GM23338 (cell line): Measurements from ENCODE around the gene ADAT2.

Experiments
- EZH2phosphoT487 ChIP-seq: fragments of 200-600 bp; sonication (generic); IDR thresholded peaks from one replicate; pipeline ENCODE4 v1.8.1; 2018; ENCODE audit warnings: antibody characterized with exemption; ENCODE audit not compliant: unreplicated experiment
- POLR2AphosphoS5 ChIP-seq: IDR thresholded peaks from 2 replicates; pipeline ENCODE4 v1.6.1; 2016; ENCODE audit warnings: antibody characterized with exemption, low read depth
- TF ChIP-seq, protein P1 (sequence below): IDR thresholded peaks from one replicate; pipeline ENCODE4 v1.6.1; 2018; ENCODE audit warnings: antibody characterized with exemption; ENCODE audit not compliant: unreplicated experiment
- TF ChIP-seq, protein P2 (sequence below), 2 experiments: fragments of 200-600 bp in 1 of 2; sonication (generic) in 1 of 2; conservative IDR thresholded peaks; 2 replicates each; pipeline versions ENCODE4 v1.5.1 to v1.6.1; 2016 to 2017; ENCODE audit warnings: antibody characterized with exemption in 2 of 2, low read depth in 2 of 2, mild to moderate bottlenecking in 2 of 2, moderate library complexity in 1 of 2
- TF ChIP-seq, protein P3 (sequence below): fragments of 250-450 bp; sonication (Bioruptor Pico); IDR thresholded peaks from 2 replicates; pipeline ENCODE4 v1.5.0; 2020; ENCODE audit warnings: mild to moderate bottlenecking, moderate library complexity

DNA sequence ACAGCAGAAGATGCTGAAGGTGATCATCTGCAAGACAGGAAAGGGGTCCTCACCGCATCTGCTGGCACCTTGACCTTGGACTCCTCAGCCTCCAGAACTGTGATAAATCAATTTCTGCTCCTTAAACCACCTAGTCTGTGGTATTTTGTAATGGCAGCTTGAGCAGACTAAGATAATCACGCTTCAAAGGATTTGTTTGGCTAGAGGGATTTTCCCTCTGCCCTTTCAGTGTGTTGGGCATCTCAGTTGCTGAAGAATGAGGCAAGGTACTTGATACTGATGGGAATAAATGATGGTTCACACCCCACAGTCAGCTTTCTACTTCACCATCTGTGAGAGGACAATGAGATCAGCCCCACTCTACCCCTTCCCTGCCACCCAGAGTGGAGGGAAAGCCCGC, 60.2 kb downstream of the ADAT2 start:
- TF ChIP-seq, protein P1, sequence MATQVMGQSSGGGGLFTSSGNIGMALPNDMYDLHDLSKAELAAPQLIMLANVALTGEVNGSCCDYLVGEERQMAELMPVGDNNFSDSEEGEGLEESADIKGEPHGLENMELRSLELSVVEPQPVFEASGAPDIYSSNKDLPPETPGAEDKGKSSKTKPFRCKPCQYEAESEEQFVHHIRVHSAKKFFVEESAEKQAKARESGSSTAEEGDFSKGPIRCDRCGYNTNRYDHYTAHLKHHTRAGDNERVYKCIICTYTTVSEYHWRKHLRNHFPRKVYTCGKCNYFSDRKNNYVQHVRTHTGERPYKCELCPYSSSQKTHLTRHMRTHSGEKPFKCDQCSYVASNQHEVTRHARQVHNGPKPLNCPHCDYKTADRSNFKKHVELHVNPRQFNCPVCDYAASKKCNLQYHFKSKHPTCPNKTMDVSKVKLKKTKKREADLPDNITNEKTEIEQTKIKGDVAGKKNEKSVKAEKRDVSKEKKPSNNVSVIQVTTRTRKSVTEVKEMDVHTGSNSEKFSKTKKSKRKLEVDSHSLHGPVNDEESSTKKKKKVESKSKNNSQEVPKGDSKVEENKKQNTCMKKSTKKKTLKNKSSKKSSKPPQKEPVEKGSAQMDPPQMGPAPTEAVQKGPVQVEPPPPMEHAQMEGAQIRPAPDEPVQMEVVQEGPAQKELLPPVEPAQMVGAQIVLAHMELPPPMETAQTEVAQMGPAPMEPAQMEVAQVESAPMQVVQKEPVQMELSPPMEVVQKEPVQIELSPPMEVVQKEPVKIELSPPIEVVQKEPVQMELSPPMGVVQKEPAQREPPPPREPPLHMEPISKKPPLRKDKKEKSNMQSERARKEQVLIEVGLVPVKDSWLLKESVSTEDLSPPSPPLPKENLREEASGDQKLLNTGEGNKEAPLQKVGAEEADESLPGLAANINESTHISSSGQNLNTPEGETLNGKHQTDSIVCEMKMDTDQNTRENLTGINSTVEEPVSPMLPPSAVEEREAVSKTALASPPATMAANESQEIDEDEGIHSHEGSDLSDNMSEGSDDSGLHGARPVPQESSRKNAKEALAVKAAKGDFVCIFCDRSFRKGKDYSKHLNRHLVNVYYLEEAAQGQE: no peak
- TF ChIP-seq, protein P2, sequence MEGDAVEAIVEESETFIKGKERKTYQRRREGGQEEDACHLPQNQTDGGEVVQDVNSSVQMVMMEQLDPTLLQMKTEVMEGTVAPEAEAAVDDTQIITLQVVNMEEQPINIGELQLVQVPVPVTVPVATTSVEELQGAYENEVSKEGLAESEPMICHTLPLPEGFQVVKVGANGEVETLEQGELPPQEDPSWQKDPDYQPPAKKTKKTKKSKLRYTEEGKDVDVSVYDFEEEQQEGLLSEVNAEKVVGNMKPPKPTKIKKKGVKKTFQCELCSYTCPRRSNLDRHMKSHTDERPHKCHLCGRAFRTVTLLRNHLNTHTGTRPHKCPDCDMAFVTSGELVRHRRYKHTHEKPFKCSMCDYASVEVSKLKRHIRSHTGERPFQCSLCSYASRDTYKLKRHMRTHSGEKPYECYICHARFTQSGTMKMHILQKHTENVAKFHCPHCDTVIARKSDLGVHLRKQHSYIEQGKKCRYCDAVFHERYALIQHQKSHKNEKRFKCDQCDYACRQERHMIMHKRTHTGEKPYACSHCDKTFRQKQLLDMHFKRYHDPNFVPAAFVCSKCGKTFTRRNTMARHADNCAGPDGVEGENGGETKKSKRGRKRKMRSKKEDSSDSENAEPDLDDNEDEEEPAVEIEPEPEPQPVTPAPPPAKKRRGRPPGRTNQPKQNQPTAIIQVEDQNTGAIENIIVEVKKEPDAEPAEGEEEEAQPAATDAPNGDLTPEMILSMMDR (conservative IDR thresholded peaks at IDR 0.05; ENCODE audit: low read depth in 2 of 2): no peak
- TF ChIP-seq, protein P3, sequence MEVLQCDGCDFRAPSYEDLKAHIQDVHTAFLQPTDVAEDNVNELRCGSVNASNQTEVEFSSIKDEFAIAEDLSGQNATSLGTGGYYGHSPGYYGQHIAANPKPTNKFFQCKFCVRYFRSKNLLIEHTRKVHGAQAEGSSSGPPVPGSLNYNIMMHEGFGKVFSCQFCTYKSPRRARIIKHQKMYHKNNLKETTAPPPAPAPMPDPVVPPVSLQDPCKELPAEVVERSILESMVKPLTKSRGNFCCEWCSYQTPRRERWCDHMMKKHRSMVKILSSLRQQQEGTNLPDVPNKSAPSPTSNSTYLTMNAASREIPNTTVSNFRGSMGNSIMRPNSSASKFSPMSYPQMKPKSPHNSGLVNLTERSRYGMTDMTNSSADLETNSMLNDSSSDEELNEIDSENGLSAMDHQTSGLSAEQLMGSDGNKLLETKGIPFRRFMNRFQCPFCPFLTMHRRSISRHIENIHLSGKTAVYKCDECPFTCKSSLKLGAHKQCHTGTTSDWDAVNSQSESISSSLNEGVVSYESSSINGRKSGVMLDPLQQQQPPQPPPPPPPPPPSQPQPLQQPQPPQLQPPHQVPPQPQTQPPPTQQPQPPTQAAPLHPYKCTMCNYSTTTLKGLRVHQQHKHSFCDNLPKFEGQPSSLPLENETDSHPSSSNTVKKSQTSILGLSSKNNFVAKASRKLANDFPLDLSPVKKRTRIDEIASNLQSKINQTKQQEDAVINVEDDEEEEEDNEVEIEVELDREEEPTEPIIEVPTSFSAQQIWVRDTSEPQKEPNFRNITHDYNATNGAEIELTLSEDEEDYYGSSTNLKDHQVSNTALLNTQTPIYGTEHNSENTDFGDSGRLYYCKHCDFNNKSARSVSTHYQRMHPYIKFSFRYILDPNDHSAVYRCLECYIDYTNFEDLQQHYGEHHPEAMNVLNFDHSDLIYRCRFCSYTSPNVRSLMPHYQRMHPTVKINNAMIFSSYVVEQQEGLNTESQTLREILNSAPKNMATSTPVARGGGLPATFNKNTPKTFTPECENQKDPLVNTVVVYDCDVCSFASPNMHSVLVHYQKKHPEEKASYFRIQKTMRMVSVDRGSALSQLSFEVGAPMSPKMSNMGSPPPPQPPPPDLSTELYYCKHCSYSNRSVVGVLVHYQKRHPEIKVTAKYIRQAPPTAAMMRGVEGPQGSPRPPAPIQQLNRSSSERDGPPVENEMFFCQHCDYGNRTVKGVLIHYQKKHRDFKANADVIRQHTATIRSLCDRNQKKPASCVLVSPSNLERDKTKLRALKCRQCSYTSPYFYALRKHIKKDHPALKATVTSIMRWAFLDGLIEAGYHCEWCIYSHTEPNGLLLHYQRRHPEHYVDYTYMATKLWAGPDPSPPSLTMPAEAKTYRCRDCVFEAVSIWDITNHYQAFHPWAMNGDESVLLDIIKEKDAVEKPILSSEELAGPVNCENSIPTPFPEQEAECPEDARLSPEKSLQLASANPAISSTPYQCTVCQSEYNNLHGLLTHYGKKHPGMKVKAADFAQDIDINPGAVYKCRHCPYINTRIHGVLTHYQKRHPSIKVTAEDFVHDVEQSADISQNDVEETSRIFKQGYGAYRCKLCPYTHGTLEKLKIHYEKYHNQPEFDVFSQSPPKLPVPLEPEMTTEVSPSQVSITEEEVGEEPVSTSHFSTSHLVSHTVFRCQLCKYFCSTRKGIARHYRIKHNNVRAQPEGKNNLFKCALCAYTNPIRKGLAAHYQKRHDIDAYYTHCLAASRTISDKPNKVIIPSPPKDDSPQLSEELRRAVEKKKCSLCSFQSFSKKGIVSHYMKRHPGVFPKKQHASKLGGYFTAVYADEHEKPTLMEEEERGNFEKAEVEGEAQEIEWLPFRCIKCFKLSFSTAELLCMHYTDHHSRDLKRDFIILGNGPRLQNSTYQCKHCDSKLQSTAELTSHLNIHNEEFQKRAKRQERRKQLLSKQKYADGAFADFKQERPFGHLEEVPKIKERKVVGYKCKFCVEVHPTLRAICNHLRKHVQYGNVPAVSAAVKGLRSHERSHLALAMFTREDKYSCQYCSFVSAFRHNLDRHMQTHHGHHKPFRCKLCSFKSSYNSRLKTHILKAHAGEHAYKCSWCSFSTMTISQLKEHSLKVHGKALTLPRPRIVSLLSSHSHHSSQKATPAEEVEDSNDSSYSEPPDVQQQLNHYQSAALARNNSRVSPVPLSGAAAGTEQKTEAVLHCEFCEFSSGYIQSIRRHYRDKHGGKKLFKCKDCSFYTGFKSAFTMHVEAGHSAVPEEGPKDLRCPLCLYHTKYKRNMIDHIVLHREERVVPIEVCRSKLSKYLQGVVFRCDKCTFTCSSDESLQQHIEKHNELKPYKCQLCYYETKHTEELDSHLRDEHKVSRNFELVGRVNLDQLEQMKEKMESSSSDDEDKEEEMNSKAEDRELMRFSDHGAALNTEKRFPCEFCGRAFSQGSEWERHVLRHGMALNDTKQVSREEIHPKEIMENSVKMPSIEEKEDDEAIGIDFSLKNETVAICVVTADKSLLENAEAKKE: no peak
- TF ChIP-seq EZH2phosphoT487 (no peak), POLR2AphosphoS5 (no peak)
